ENCODE data around the gene TMTC2.
"Not testable (repeated sequence)": the region's sequence is repeated elsewhere in the genome, so short reads cannot be mapped to it uniquely, and the experiment has no call there.

Gene TMTC2

DNA sequence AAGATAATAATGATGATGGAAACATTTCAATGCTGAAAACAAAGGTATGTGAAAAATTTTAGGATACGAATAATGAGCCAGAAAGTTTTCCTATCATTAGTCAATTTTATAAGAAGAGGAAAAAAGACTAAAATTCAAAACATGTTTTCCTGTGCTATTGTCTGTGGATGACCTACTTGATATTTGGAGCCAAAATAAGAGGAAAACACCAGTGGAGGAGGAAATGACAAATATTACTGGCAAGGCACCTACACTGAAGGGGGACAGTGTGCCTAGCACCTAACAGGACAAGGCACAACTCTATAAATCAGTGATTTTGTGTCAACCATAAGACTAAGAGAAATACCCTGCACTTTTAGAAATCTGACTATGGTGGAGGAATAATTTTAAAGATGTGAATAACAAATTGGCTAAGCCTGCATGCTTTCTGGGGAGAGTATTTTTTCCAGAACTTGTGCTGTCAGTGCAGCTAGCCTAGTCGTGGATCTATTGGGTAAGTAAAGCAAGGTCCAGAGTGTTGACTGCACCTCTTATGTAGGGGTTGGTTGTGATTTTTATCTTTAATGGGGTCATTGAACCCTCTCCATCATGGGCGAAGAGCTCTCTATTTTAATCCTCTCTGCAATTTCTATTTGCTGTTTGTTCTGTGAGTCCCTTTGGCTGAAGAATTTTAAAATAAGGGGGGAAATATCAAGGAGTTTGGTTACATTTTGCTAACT is 398.0 kb downstream of the TMTC2 start:
- CTCF ChIA-PET: no interaction called here
- no peak for DNase-seq
- H3K27ac Mint-ChIP-seq: no peak overlapping the region
- no peaks in the 10 kb centered on the region for H3K36me3 Mint-ChIP-seq
- H3K27me3 Mint-ChIP-seq: no peaks in the 10 kb centered on the region
- no peak overlapping the region for H3K4me3 Mint-ChIP-seq
- no peaks in the 10 kb centered on the region for H3K9me3 Mint-ChIP-seq
- H3K4me1 Mint-ChIP-seq: no peaks in the 10 kb centered on the region

- no peaks in the 10 kb centered on the region for H3K9me3 Mint-ChIP-seq
- no peak overlapping the region for H3K27ac Mint-ChIP-seq
- no peak overlapping the region for H3K4me3 Mint-ChIP-seq
- CTCF ChIA-PET: no interaction called here
- no peaks in the 10 kb centered on the region for H3K4me1 Mint-ChIP-seq
- no peaks in the 10 kb centered on the region for H3K36me3 Mint-ChIP-seq
- DNase-seq: no peak
- no peaks in the 10 kb centered on the region for H3K27me3 Mint-ChIP-seq
Observed at GRCh38 chr12:83086023-83086422, 399.3 kb downstream of the TMTC2 start.

DNA sequence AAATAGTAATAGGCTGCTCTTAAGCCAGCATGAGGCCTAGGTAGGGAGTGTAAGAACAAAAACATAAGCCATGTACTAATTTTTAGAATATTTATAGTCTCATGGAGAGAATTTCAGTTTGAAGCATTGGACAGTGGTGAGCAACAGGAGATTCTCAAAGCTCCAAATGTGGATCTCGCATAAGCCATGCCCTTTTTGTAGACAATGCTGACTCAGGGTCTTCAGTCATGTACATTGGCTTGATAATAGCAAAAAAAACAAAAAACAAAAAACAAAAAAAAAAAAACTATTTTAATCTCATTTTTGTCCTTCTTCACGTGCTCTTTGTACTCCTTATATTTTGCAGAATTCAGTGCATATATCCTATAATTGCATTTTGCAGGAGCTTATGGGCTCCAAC is 402.9 kb downstream of the TMTC2 start:
- Mint-ChIP-seq H3K4me3 (no peak overlapping the region), H3K4me1 (no peaks in the 10 kb centered on the region), H3K36me3 (no peaks in the 10 kb centered on the region), H3K9me3 (no peaks in the 10 kb centered on the region), H3K27ac (no peak overlapping the region), H3K27me3 (no peaks in the 10 kb centered on the region)
- CTCF ChIA-PET: no interaction called here
- no peak for DNase-seq

DNA sequence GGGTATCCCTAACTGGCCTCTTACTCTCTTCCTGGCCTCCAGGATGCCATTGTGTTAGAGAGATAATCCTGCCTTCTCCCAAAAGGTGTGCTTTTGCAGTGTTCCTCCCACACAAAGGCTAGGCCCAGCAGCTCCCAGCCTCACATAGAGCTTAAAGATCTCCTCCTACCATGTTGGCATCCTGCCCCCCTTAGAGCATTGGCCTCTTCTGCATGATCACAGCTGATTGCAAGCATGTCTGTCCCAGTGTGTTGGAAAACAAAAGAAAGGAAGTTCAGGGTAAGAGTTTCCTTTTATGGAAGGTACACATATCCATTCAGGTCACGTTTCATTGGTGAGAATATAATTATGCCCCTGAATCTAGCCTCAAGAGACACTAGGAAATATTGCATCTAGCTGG is 405.4 kb downstream of the TMTC2 start:
- no peak for DNase-seq
- Mint-ChIP-seq H3K27me3 (no peaks in the 10 kb centered on the region), H3K4me3 (no peak overlapping the region), H3K27ac (no peak overlapping the region), H3K4me1 (no peaks in the 10 kb centered on the region), H3K9me3 (no peaks in the 10 kb centered on the region), H3K36me3 (no peaks in the 10 kb centered on the region)
- CTCF ChIA-PET: no interaction called here

DNA sequence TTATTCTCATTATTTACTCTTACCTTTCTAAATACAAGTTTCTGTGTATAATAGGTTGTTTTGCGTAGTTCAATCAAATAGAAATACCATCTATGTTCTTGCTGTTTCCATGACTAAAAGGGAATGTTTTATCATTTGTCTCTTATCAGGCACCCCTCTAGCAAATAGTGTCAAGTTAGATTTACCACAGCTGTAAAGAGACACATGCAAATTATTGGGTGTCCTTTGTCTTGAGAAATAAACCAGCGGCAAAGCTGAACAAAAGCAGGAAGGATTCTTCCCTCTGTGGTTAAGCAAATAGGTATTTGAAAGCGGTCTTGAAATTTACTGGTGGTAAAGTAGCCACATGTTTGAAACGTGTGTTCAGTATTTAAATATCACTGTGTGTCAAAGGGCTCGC is 405.9 kb downstream of the TMTC2 start:
- no peak overlapping the region for H3K27ac Mint-ChIP-seq
- CTCF ChIA-PET: no interaction called here
- H3K9me3 Mint-ChIP-seq: no peaks in the 10 kb centered on the region
- no peaks in the 10 kb centered on the region for H3K4me1 Mint-ChIP-seq
- no peaks in the 10 kb centered on the region for H3K36me3 Mint-ChIP-seq
- DNase-seq: no peak
- no peak overlapping the region for H3K4me3 Mint-ChIP-seq
- no peaks in the 10 kb centered on the region for H3K27me3 Mint-ChIP-seq

DNA sequence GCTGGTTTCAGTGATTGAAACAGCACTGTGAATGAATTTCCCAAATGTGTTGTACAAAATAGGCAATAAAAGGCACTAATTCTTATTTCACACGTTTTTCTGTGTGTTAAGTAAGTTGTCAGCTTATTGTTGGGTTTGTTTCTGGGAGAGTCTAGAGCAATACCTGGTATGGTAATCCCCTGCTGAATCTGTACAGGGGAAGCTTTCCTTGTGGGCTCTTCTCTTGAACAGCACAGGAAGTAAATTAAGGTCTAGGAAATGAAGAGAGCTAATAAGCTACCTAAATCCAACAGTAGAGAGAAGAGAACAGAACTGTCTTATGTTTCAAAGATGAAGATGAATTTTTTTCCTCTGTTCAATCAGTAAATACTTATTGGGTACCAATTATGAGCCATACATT is 406.7 kb downstream of the TMTC2 start:
- no peaks in the 10 kb centered on the region for H3K9me3 Mint-ChIP-seq
- H3K4me3 Mint-ChIP-seq: no peak overlapping the region
- DNase-seq: no peak
- H3K36me3 Mint-ChIP-seq: no peaks in the 10 kb centered on the region
- CTCF ChIA-PET: no interaction called here
- H3K27ac Mint-ChIP-seq: no peak overlapping the region
- no peaks in the 10 kb centered on the region for H3K27me3 Mint-ChIP-seq
- no peaks in the 10 kb centered on the region for H3K4me1 Mint-ChIP-seq

DNA sequence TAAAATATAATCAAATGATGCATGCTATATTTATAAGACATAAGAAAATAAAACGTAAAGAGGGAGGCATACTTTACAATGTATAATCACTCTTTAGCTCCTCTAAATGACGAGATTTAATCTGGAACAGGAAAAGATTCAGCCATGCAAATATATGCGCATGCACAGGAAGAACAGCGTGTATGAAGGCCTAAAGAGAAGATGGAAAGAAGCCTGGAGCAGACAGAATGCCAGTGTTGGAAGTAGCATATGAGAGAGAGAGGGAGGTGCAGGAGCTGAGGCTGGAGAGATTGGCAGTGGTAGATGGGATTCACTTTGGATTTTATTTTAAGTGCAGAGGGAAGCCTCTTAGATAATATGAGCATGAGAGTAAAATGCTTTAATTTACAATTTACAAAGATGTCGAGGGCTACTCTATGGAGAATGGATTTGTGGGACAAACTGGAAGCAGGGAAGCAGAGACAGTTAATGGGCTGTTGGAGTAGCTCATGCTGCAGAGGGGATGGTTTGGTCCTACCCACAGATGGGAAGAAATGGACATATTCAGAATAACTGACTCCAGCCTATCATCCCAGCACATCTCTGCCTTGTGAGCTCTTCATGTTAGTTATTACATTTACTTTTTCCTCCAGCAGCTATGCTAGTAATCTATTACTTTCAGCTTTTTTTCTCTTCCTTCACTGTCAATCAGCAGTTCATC is 411.1 kb downstream of the TMTC2 start:
- Mint-ChIP-seq H3K9me3 (no peaks in the 10 kb centered on the region), H3K4me3 (no peak overlapping the region), H3K4me1 (no peaks in the 10 kb centered on the region), H3K36me3 (no peaks in the 10 kb centered on the region), H3K27me3 (no peaks in the 10 kb centered on the region), H3K27ac (no peak overlapping the region)
- DNase-seq: no peak
- CTCF ChIA-PET: no interaction called here

GRCh38 chr12:83099436-83099835 is 412.7 kb downstream of the TMTC2 start:
- no peak for DNase-seq
- Mint-ChIP-seq H3K9me3 (no peaks in the 10 kb centered on the region), H3K4me1 (no peaks in the 10 kb centered on the region), H3K27me3 (no peaks in the 10 kb centered on the region), H3K4me3 (no peak overlapping the region), H3K27ac (no peak overlapping the region), H3K36me3 (no peaks in the 10 kb centered on the region)
- CTCF ChIA-PET: no interaction called here

DNA sequence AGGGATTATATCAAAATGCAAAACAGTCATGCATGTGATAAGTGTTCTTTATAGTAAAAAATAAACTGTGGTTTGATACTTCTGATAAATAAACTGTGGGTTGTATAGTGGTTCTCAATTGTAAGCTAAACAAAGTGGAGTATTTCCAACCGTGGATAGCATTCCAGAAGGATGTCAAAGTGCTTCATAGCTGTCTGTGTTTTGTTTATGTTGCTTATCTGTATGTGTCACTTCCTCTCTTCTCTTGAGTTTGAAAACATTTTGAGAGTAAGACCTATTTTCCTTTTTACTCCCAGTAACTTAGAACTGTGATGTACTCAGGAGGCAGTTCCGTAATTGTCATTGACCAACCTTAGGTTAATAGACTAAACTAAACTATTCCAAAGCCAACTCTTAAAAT is 415.8 kb downstream of the TMTC2 start:
- Mint-ChIP-seq H3K27ac (no peak overlapping the region), H3K4me1 (no peaks in the 10 kb centered on the region), H3K27me3 (no peaks in the 10 kb centered on the region), H3K4me3 (no peak overlapping the region), H3K36me3 (no peaks in the 10 kb centered on the region), H3K9me3 (no peaks in the 10 kb centered on the region)
- CTCF ChIA-PET: no interaction called here
- DNase-seq: no peak

DNA sequence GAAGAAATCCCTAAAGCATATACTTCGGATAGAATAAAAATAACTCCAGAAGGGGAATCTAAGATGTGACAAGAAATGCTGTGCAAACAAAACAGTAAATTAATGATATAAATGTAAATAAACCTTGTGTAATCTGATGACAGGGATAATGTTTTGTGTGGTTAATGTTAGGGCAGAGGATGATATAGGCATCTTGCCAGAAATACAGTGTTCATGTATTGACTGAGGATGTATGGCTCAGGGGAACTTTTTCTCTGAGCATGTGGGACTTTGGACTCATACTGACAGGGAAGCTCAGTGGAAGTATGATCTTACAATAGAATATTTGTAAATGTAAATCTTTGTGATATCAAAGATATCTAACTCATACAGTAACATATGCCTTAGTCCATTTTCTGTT is 420.2 kb downstream of the TMTC2 start:
- CTCF ChIA-PET: interaction anchor here (0.6 kb wide), 1 partner anchor 22 kb away, joined by 3 read pairs; no protein-coding TSS in a partner anchor
- H3K36me3 Mint-ChIP-seq: no peaks in the 10 kb centered on the region

DNA sequence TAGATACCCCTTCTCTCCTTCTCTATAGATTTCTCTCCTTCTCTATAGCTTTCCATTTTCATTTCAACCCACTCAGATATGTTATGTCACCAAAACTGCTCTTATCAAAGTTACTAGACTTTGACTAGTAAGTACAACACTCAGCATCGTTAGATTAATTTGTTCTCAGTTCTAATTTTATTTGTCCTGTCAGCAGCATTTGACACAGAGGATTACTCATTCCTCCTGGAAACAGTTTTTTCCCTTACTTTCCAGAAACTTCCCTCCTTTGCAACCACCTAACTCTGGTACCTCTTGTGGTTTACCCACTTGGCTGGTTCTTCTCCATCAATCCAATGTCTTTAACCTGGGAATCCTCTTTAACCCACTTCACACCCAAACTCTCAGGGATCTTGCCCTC is 423.7 kb downstream of the TMTC2 start:
- no peak overlapping the region for H3K4me3 Mint-ChIP-seq
- CTCF ChIA-PET: no interaction called here
- H3K27me3 Mint-ChIP-seq: no peaks in the 10 kb centered on the region
- no peak overlapping the region for H3K27ac Mint-ChIP-seq
- H3K9me3 Mint-ChIP-seq: no peaks in the 10 kb centered on the region
- no peaks in the 10 kb centered on the region for H3K36me3 Mint-ChIP-seq
- DNase-seq: no peak
- H3K4me1 Mint-ChIP-seq: no peaks in the 10 kb centered on the region

More for the DNA sequence above, 420.2 kb downstream of the TMTC2 start:
- no peak for DNase-seq
- Mint-ChIP-seq H3K4me3 (no peak overlapping the region), H3K27me3 (no peaks in the 10 kb centered on the region), H3K9me3 (no peaks in the 10 kb centered on the region), H3K27ac (no peak overlapping the region), H3K4me1 (no peaks in the 10 kb centered on the region)

DNA sequence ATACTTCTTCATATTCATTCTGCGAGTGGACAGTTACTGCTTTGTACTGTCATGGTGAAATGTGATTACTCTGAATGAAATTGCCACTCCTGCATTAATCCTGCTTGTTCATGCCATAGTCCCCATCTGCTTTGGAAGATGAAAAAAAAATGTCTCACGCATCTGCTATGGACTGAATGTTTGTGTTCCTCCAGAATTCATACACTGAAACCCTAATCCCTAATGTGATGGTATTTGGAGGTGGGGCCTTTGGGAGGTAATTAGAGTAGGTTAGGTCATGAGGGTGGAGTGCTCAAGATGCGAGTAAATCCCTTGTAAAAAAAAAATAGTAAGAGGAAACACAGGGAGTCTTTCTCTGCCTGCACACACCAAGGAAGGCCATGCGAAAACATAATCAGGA is 427.2 kb downstream of the TMTC2 start:
- DNase-seq: no peak
- Mint-ChIP-seq H3K9me3 (peaks cover 3% of the 10 kb centered on the region), H3K4me1 (no peaks in the 10 kb centered on the region), H3K36me3 (no peaks in the 10 kb centered on the region), H3K27me3 (no peaks in the 10 kb centered on the region), H3K4me3 (no peak overlapping the region), H3K27ac (no peak overlapping the region)
- CTCF ChIA-PET: no interaction called here

DNA sequence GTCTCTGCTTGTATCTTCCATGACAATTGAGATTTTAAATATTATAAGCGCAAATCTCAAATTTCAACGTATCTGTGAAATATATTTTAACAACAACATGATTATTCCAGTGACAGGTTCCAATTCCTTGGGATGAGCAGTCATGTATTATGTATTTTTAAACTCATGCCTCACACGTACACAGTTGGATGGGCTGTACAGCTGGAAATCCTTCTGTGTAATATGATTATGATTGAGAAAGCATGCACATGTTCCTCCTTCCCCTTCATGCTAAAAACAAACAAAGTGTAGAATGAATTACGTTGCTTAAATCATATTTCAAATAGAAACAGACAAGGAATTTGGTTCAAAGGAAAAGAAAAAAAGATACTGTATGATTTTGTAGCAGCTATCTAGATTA is 428.3 kb downstream of the TMTC2 start:
- no peaks in the 10 kb centered on the region for H3K27me3 Mint-ChIP-seq
- H3K4me1 Mint-ChIP-seq: no peaks in the 10 kb centered on the region
- no peak overlapping the region for H3K27ac Mint-ChIP-seq
- no peaks in the 10 kb centered on the region for H3K36me3 Mint-ChIP-seq
- no peak overlapping the region for H3K4me3 Mint-ChIP-seq
- peaks cover 3% of the 10 kb centered on the region for H3K9me3 Mint-ChIP-seq
- no peak for DNase-seq
- CTCF ChIA-PET: no interaction called here

DNA sequence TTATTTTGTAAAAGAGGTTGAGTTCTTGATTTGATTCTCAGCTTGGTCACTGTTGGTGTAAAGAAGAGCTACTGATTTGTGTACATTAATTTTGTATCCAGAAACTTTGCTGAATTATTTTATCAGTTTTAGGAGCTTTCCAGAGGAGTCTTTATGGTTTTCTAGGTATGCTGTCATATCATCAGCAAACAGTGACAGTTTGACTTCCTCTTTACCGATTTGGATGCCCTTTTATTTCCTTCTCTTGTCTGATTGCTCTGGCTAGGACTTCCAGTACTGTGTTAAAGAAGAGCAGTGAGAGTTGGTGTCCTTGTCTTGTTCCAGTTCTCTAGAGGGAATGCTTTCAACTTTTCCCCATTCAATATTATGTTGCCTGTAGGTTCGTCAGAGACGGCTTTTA is 431.2 kb downstream of the TMTC2 start:
- H3K27me3 Mint-ChIP-seq, CTCF ChIA-PET, H3K4me1 Mint-ChIP-seq, H3K4me3 Mint-ChIP-seq, H3K36me3 Mint-ChIP-seq, DNase-seq, H3K9me3 Mint-ChIP-seq, H3K27ac Mint-ChIP-seq: not testable (repeated sequence)

DNA sequence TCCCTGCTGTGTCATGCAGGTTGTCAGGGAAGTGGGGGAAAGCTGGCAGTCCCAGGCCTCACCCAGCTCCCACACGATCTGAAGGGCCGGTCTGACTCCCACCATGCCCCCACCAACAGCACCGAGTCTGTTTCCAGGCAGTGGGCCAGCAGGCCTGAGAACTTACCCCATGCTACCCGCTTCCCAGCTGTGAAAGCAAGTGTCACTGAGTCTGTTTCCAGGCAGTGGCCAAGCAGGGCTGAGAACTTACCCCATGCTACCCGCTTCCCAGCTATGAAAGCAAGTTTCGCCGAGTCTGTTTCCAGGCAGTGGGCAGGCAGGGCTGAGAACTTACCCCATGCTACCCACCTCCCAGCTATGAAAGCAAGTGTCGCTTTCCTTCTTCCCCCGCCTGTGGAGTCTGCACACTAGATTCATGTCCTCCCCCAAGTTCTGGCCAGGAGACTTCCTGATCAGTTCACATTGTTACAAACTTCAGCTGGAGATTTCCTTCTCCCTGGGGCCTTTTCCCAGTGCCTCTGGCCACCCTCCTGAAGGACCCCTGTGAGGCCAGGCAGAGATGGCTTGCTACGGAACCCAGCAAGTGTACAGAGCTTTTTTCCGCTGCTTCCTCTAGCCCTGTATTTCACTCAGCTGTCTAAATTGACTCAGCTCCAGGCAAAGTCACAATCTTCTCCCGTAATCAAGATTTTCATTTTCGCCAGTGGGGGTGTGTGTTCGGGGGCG is 435.4 kb downstream of the TMTC2 start:
- CTCF ChIA-PET: no interaction called here
- Mint-ChIP-seq H3K4me1 (no peaks in the 10 kb centered on the region), H3K36me3 (no peaks in the 10 kb centered on the region), H3K27me3 (no peaks in the 10 kb centered on the region), H3K27ac (no peak overlapping the region), H3K9me3 (peaks cover 1% of the 10 kb centered on the region), H3K4me3 (no peak overlapping the region)
- DNase-seq: no peak
